Measurements from ENCODE around the gene CISD1. TPM values are rescaled to one million over a fixed set of nuclear protein-coding genes. Genes with fewer than 3 reads are reported as not detected.

The CISD1 gene
- total RNA-seq, 1 donor from 2014 or later: 15.1 TPM

DNA sequence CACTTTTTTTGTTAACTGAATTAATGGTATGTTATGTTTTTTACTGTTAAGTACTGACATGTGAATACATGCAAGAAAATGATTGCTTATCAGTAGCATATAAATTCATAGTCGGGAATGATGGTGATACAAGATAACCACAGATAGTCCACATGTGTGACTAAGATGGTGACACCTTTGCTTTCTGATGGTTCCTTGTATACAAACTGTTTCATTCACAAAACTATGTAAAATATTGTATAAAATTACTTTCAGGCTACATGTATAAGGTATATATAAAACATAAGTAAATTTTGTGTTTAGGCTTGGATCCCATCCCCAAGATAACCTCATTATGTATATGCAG lies 10.0 kb downstream of the CISD1 start:
- peaks cover 11% of the 10 kb centered on the region for H3K36me3 Mint-ChIP-seq
- no peak for DNase-seq (ENCODE audit: low spot score in 2 of 2, unreplicated experiment in 2 of 2)
- H3K27me3 Mint-ChIP-seq (ENCODE audit: low read depth): no peaks in the 10 kb centered on the region
- H3K4me3 Mint-ChIP-seq: no peak overlapping the region
- TF ChIP-seq CTCF (IDR thresholded peaks at IDR 0.05; ENCODE audit: unreplicated experiment): no peak
- H3K4me1 Mint-ChIP-seq: peaks cover 14% of the 10 kb centered on the region
- no peaks in the 10 kb centered on the region for H3K9me3 Mint-ChIP-seq
- H3K27ac Mint-ChIP-seq: no peak overlapping the region

- Mint-ChIP-seq H3K9me3 (no peaks in the 10 kb centered on the region), H3K4me1 (peaks cover 14% of the 10 kb centered on the region), H3K36me3 (peaks cover 11% of the 10 kb centered on the region), H3K4me3 (no peak overlapping the region), H3K27ac (no peak overlapping the region), H3K27me3 (ENCODE audit: low read depth) (no peaks in the 10 kb centered on the region)
- no peak for DNase-seq (ENCODE audit: low spot score in 2 of 2, unreplicated experiment in 2 of 2)
- no peak for TF ChIP-seq CTCF (IDR thresholded peaks at IDR 0.05; ENCODE audit: unreplicated experiment)
Measured at GRCh38 chr10:58280477-58280876, 11.5 kb downstream of the CISD1 start.

- no peaks in the 10 kb centered on the region for H3K9me3 Mint-ChIP-seq
- H3K4me3 Mint-ChIP-seq: no peak overlapping the region
- no peak overlapping the region for H3K27ac Mint-ChIP-seq
- peaks cover 13% of the 10 kb centered on the region for H3K4me1 Mint-ChIP-seq
- peaks cover 11% of the 10 kb centered on the region for H3K36me3 Mint-ChIP-seq
- no peaks in the 10 kb centered on the region for H3K27me3 Mint-ChIP-seq (ENCODE audit: low read depth)
- no peak for TF ChIP-seq CTCF (IDR thresholded peaks at IDR 0.05; ENCODE audit: unreplicated experiment)
- DNase-seq (ENCODE audit: low spot score in 2 of 2, unreplicated experiment in 2 of 2): no peak
Measured at GRCh38 chr10:58281092-58281752, 12.3 kb downstream of the CISD1 start.

DNA sequence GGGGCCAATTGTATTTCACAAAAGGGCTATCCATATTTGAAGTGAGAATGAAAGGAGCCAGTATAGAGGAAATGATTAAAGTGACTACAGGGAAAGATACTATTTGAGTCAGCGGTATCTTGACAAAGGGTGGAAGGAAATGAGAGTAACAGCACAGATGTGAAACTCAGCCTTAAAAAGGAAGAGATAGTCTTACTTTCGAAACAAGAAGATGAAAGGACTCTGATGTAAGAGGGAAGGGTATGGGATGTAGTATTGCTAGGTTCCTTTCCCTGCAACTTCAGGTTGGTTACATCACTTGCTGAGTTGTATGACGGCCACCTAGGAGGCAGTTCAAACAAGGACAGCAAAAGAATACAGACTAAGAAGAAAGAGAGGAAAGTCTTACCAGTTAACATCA lies 13.7 kb downstream of the CISD1 start:
- TF ChIP-seq CTCF (IDR thresholded peaks at IDR 0.05; ENCODE audit: unreplicated experiment): no peak
- Mint-ChIP-seq H3K4me1 (peaks cover 13% of the 10 kb centered on the region), H3K36me3 (peaks cover 9% of the 10 kb centered on the region), H3K9me3 (no peaks in the 10 kb centered on the region), H3K27ac (no peak overlapping the region), H3K27me3 (ENCODE audit: low read depth) (no peaks in the 10 kb centered on the region), H3K4me3 (no peak overlapping the region)
- no peak for DNase-seq (ENCODE audit: low spot score in 2 of 2, unreplicated experiment in 2 of 2)

- peak; percentile 59 for TF ChIP-seq CTCF (IDR thresholded peaks at IDR 0.05; ENCODE audit: unreplicated experiment)
- no peak overlapping the region for H3K27ac Mint-ChIP-seq
- peaks cover 3% of the 10 kb centered on the region for H3K4me1 Mint-ChIP-seq
- no peak for DNase-seq (ENCODE audit: low spot score in 2 of 2, unreplicated experiment in 2 of 2)
- peaks cover 2% of the 10 kb centered on the region for H3K36me3 Mint-ChIP-seq
- H3K9me3 Mint-ChIP-seq: no peaks in the 10 kb centered on the region
- no peak overlapping the region for H3K4me3 Mint-ChIP-seq
- H3K27me3 Mint-ChIP-seq (ENCODE audit: low read depth): no peaks in the 10 kb centered on the region
Measured at GRCh38 chr10:58291538-58292174, 22.7 kb downstream of the CISD1 start.
